GM21717 (cell line): ENCODE measurements around the gene TLNRD1.

Experiments
- ATAC-seq: cut with Tn5 transposase; IDR thresholded peaks from one replicate; pipeline ENCODE4 v1.9.1; 2021; ENCODE audit warnings: mild to moderate bottlenecking, moderate library complexity; ENCODE audit not compliant: unreplicated experiment

TLNRD1 gene

GRCh38 chr15:80976851-80977250 is 23.9 kb upstream of the TLNRD1 start:
- no peak for ATAC-seq

GRCh38 chr15:80977627-80978036 is 23.1 kb upstream of the TLNRD1 start:
- no peak for ATAC-seq

GRCh38 chr15:80978685-80979329 is 21.9 kb upstream of the TLNRD1 start:
- ATAC-seq: no peak

- ATAC-seq: no peak
These were observed 21.1 kb upstream of the TLNRD1 start for GRCh38 chr15:80979538-80980200.

GRCh38 chr15:80982205-80982604 is 18.5 kb upstream of the TLNRD1 start:
- ATAC-seq: no peak

GRCh38 chr15:80982839-80983238 is 17.9 kb upstream of the TLNRD1 start:
- no peak for ATAC-seq

- ATAC-seq: no peak
These were observed 15.9 kb upstream of the TLNRD1 start for GRCh38 chr15:80984856-80985255.

- ATAC-seq: no peak
These were observed 14.7 kb upstream of the TLNRD1 start for GRCh38 chr15:80985981-80986380.

- ATAC-seq: no peak
These were observed 14.2 kb upstream of the TLNRD1 start for GRCh38 chr15:80986487-80986886.

GRCh38 chr15:80988148-80988796 is 12.5 kb upstream of the TLNRD1 start:
- ATAC-seq: no peak

GRCh38 chr15:80989081-80989517 is 11.6 kb upstream of the TLNRD1 start:
- peak; percentile 3 for ATAC-seq

GRCh38 chr15:80989518-80990478 is 10.9 kb upstream of the TLNRD1 start, which contains the start of gene MESD:
MESD (minus strand) TSS chr15:80989819; CDS start chr15:80989791, 28 bp downstream.
- ATAC-seq: peak; percentile 94

- ATAC-seq: no peak
These were observed 9.8 kb upstream of the TLNRD1 start for GRCh38 chr15:80990955-80991354.

GRCh38 chr15:80991421-80991820 is 9.3 kb upstream of the TLNRD1 start:
- no peak for ATAC-seq

- no peak for ATAC-seq
These were observed 8.7 kb upstream of the TLNRD1 start for GRCh38 chr15:80992006-80992405.

- ATAC-seq: no peak
These were observed 8.3 kb upstream of the TLNRD1 start for GRCh38 chr15:80992441-80992840.

- ATAC-seq: no peak
These were observed 4.5 kb upstream of the TLNRD1 start for GRCh38 chr15:80996247-80996646.

GRCh38 chr15:80997692-80998091 is 3.0 kb upstream of the TLNRD1 start:
- ATAC-seq: no peak

GRCh38 chr15:80998251-80998650 is 2.5 kb upstream of the TLNRD1 start:
- ATAC-seq: no peak

GRCh38 chr15:80999623-81000036 is 1.1 kb upstream of the TLNRD1 start:
- peak; percentile 34 for ATAC-seq

- no peak for ATAC-seq
These were observed 539 bp upstream of the TLNRD1 start for GRCh38 chr15:81000144-81000623.
